CD4-positive, alpha-beta T cell treated with Interleukin-12 subunit alpha and Interleukin-12 subunit beta, for 1 hour (primary cell): ENCODE measurements around the gene CAPZB.

Experiments
- DNase-seq: peaks from one replicate; pipeline ENCODE4 v3.0.0-alpha.2; 2020

Gene CAPZB

GRCh38 chr1:19404748-19405147 lies 80.6 kb downstream of the CAPZB start:
- DNase-seq = no peak

GRCh38 chr1:19403256-19403655 lies 82.1 kb downstream of the CAPZB start:
- DNase-seq = no peak

DNA sequence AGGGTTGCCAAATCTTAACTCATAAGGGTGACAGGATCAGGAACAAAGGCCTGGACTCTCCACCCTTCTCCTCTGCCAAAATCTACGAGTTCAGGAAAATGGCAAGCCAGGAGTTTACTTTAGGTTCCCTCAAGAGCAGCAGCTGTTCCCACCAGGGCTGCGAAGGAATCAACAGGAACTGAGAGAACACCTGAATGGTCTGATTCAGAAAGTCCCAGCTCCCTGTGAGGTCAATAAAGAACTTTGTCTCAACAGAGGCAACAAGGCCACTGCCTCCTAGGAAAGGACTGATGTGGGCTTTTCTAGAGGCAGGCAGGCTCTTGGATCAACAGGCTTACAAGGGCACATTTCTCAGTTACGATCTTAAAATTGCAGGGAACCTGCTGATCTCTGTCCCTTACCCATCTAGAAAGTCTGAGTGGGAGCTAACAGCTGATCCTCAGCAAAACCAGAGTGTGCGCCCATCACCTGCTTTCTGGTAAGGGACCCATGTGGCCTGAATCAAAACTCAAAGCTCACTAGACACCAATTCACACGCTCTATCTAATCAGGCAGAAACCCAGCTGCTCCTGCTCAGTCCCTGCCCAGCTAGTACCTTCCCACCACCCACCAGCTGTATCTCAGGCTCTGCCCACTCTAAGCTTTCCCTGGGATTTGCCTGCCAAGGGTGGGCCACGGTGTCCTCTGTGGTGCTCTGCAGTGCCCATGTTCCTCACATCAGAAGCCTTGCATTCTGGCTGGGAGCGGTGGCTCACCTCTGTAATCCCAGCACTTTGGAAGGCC lies 83.1 kb downstream of the CAPZB start:
- no peak for DNase-seq

GRCh38 chr1:19401535-19401889 lies 83.8 kb downstream of the CAPZB start:
- DNase-seq = no peak

DNA sequence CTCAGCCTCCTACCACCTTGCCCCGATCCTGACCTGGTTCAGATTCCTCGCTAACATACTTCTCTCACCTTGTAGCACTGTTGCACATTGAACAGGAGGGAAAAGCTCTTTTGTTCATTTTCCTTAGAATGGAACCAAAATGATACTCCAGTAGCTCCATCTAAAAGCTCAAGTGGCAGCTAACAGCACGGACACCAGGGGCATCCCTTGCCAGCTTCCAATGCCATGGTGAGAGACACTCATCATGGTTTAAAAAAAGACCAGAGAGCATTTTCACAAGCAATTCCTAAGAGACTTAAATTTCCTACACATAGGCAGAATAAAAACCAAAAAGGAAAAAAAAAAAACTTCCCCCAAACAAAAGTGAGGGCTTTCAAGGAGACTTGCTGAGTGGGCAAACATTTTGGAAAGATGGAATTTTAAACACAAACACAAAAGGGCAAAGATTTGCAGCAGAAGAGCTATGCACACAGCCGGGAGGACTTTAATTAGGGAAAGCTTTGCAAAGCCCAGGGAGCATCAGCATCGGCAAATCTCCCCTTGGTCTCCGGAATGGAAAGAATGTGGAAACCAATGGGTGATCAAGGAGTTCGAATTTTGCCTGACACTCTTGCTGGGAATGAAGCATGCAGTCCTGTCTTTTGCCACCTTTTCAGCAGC lies 84.3 kb downstream of the CAPZB start:
- DNase-seq = no peak

- no peak for DNase-seq
These were observed 85.1 kb downstream of the CAPZB start for GRCh38 chr1:19400192-19400611.

DNA sequence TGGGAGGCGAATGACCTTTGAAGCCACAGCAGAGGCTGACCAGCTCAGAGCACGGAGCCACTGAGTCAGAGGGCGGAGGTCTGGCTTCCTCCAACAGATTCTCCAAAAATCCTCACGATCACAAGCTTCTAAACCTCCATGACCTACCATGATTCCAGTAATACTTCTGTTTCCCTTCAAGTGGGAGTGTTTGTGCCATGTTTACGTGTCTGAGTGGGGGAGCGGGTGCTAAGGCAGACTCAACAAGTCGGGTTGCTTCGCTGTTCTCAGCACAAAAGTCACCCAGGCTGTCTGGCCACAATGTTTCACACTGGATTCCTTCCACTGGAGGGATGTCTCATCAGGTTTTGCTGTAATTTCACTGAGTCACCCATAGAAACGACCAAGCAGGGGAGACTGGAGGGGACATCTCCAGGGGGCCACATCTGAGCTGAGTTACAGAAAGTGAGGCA lies 87.0 kb downstream of the CAPZB start:
- DNase-seq = no peak

GRCh38 chr1:19397217-19397945 lies 88.0 kb downstream of the CAPZB start:
- DNase-seq = no peak

- DNase-seq = no peak
These were observed 89.1 kb downstream of the CAPZB start for GRCh38 chr1:19396280-19396679.

- no peak for DNase-seq
These were observed 89.6 kb downstream of the CAPZB start for GRCh38 chr1:19395678-19396192.

DNA sequence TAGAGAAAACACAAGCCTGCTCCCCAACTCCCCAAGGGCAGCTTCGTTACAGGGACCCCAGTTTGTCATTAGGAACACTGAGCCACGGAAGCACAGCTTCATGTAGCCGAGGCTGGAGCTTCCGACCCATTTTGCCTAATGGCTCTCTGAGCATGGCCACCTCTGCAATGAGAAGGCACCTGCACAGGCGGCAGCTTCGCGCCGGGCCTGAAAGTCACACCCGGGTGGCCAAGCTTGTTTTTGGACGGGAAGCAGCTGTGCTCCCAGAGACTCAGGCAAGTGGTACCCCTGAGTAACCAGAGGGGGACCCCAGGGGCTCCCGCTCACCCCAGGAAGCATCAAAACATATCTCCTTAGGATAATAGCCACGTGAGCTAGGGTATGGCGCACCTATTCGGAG lies 92.3 kb downstream of the CAPZB start:
- no peak for DNase-seq

DNA sequence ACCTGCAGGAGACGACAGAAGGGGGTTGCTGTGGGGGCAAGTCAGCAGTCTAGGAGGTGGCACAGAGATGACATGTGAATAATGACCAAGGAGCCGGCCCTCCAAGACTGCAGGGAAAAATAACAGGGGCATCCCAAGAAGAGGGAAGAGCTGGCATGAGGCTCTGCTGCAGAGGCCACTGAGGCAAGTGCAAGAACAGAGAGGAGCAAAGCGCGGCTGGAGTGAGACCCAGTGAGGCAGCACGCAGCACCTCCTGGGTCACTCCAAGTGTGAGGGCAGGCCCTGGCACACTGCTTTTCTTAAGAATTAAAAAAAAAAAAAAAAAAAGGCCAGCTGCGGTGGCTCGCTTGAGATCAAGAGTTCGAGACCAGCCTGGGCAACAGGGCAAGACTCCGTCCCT lies 93.1 kb downstream of the CAPZB start:
- DNase-seq = no peak

DNA sequence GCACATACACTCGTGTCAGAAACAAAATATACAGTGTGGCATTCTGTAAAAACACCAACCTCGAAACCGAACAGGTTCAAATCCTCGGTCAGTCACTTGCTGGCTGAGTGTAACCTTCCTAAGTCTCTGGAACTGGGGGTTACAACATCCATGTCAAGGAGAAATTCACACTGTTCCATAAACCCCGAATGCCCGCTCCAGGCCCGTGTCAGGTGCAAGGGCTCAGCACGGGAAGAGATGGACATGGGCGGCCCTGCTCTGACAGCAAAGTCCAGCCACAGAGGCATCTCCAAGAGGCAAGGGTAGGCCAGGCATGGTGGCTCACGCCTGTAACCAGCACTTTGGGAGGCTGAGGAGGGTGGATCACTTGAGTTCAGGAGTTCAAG lies 93.8 kb downstream of the CAPZB start:
- DNase-seq = no peak

GRCh38 chr1:19390901-19391595 lies 94.3 kb downstream of the CAPZB start:
- peak; percentile 76 for DNase-seq

DNA sequence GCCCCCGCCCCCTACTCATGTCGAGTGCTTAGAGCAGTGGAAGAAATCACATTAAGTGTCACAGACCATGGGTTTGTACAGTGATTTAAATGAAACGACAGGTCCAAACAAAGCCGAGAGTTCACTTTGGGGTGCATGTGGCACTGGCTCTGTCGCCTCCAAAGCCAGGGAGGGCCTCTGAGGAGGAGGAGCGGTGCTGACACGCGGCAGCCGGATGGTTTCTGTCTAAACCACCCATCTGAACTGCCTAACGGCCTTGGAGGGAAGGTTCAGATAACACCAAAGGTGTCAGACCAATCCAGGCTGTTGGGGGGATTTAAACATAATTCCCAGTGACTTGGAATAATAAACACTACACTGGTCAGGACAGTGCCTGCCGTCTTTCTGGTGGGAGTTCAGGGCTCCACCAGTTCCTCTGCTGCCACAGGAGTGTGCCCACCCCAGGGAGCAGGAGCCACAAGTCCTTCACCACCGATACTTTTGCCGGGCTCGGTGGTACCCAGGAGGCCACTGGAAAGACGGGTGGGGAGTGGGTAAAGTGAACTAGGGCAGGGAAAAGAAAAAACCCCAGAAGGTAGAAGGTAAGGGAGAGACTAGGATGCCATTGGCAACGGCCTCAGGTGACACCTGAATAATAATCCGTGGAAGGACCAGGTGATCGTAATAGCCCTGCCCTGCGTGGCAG lies 95.0 kb downstream of the CAPZB start:
- no peak for DNase-seq

GRCh38 chr1:19388980-19389379 lies 96.4 kb downstream of the CAPZB start:
- DNase-seq = no peak

DNA sequence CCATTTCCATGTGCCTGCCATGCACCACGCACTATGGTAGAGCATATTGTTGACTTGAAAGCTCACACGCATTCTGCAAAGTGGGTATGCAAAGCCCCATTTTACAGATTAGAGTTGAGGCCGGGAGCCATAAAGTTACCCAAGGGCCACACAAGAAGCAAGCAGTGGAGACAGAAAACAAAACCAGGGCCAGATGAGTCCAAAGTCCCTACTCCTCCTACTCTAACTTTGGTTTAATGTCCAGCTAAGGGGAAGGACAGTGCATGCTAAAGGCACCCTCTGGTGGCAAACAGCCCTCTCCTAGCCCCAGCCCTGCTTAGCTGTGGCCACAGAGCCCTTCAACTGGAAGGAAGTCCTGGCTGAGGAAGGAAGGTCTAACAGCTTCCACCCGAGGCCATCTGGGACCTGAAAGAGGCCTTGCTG lies 98.3 kb downstream of the CAPZB start:
- no peak for DNase-seq

DNA sequence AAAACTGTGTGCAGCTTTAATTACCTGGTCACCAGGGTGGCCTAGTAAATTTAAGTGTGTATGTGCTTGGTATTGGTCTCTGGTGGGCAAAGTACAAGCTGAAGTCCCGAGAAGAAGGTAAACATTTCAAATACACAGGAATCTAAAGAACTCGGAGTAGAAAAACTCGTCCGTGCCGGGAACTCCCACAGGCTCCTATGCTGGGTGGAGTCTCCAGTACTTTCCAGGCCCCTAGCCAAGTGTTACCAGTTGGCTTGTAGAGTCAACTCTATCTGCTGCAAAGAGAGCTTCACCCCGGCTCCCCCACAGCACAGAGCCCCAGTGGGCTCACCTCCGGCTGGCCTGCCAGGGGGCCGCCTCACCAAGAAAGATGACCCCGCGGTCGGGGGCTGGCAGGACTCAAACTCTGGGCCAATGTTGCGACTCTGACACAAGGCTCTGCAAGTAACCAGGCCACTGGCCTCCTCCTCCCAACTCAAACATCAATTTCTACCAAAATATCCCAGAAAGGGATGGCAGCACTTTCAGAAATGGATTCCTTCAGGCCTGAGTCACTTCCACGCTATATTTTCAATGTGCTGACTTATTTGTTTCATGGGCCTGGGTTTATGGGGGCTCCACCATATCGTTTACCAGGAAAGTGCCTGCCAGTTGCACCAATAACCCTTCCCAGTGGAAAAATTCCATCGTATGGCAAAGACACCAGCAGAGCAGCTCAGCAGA lies 99.3 kb downstream of the CAPZB start:
- DNase-seq = no peak

DNA sequence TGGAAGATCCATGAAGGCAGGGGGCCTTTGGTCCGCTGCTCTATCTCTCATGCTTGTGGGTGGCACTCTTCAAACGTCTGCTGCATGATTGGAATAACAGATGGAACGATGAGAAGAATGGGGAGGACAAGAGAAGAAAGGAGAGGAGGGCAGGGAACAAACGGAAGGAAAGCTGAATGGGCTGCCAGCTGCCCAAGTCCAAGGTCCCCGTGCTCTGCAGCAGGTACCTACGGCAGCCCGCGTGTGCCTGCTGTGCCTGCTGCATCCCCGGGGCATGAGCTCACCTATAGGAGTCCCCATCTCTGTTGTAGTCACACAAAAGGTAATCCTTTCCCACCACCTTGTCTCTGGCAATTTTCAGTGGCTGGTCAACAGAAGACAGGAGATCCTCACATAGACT lies 100.1 kb downstream of the CAPZB start:
- DNase-seq = no peak

DNA sequence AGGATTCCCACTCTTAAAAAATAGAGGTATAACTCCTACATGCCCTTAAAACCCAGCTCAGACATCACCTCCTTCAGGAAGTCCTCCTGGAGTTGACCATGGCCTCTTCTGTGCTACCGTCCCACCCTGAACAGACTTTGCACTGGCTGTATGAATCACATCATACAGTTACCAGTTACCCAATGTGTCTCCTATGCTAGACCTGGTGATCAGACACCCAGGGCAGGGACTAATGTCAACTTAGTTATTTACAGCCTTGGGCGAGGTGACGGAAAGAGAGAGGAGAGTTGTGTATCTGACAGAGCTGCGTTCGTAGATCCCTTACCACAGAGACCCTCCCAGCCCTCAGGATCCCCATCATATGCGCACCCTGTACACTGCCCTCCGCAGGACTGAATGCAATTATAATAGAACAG lies 100.6 kb downstream of the CAPZB start:
- DNase-seq = no peak

- no peak for DNase-seq
These were observed 101.2 kb downstream of the CAPZB start for GRCh38 chr1:19384113-19384512.

GRCh38 chr1:19382222-19382621 lies 103.1 kb downstream of the CAPZB start:
- no peak for DNase-seq
